MCF 10A (cell line): ENCODE measurements around the gene ZMYND8. TPM values are rescaled to one million over a fixed set of nuclear protein-coding genes. Genes with fewer than 3 reads are reported as not detected.

Experiments used
- BruUV-seq: library from RNA; stranded (reverse); fragments of 400-500 nt; replicated peaks from 2 replicates; lab custom pipeline; 2021; lab: Mats Ljungman, UMichigan
- CTCF ChIA-PET: fragments of 300-600 bp; sonication (Branson Sonifier 250); formaldehyde crosslinking; extraction: SDS; loops from one replicate; lab custom pipeline; 2021; ENCODE audit warnings: antibody characterized with exemption, inconsistent platforms; lab: Yijun Ruan, JAX
- POLR2A ChIA-PET: fragments of 300-600, 350-650 bp; sonication (Branson Sonifier 250); formaldehyde crosslinking; extraction: SDS; loops from one replicate; lab custom pipeline; 2020; ENCODE audit warnings: antibody characterized with exemption, inconsistent platforms; lab: Yijun Ruan, JAX
- DNase-seq: peaks from one replicate; pipeline ENCODE4 v3.0.0-alpha.2; 2018; ENCODE audit not compliant: unreplicated experiment
- H3K27ac Mint-ChIP-seq: one replicate; pipeline ENCODE4 v1.8.0; 2022; ENCODE audit warnings: mild to moderate bottlenecking, low read depth, mixed read lengths; ENCODE audit not compliant: unreplicated experiment
- H3K27me3 Mint-ChIP-seq: one replicate; pipeline ENCODE4 v1.8.0; 2022; ENCODE audit warnings: mixed read lengths; ENCODE audit not compliant: insufficient read depth, unreplicated experiment
- H3K36me3 Mint-ChIP-seq: one replicate; pipeline ENCODE4 v1.8.0; 2022; ENCODE audit warnings: mild to moderate bottlenecking, moderate library complexity, mixed read lengths; ENCODE audit not compliant: insufficient read depth, unreplicated experiment
- H3K4me1 Mint-ChIP-seq: one replicate; pipeline ENCODE4 v1.8.0; 2022; ENCODE audit warnings: mixed read lengths; ENCODE audit not compliant: insufficient read depth, unreplicated experiment
- H3K4me3 Mint-ChIP-seq: one replicate; pipeline ENCODE4 v1.8.0; 2022; ENCODE audit warnings: mild to moderate bottlenecking, moderate library complexity, mixed read lengths; ENCODE audit not compliant: unreplicated experiment
- H3K9me3 Mint-ChIP-seq: one replicate; pipeline ENCODE4 v1.8.0; 2022; ENCODE audit warnings: mixed read lengths; ENCODE audit not compliant: unreplicated experiment
- intact Hi-C: fragments of 100-400 bp; cut with micrococcal nuclease; formaldehyde crosslinking; loops from 2 replicates; pipeline ENCODE4 v1.14.1; 2022
- total RNA-seq: library from RNA; stranded (reverse); gene quantifications from 2 replicates; pipeline ENCODE4 v1.2.3, GENCODE V29; 2022
- TF ChIP-seq, protein P1 (sequence below): fragments of 200-600 bp; IDR thresholded peaks from one replicate; pipeline ENCODE4 v1.8.0; 2022; ENCODE audit warnings: antibody characterized with exemption, mild to moderate bottlenecking; ENCODE audit not compliant: unreplicated experiment

The ZMYND8 gene
- total RNA-seq, 1 experiment from 2014 or later: 127 TPM

DNA sequence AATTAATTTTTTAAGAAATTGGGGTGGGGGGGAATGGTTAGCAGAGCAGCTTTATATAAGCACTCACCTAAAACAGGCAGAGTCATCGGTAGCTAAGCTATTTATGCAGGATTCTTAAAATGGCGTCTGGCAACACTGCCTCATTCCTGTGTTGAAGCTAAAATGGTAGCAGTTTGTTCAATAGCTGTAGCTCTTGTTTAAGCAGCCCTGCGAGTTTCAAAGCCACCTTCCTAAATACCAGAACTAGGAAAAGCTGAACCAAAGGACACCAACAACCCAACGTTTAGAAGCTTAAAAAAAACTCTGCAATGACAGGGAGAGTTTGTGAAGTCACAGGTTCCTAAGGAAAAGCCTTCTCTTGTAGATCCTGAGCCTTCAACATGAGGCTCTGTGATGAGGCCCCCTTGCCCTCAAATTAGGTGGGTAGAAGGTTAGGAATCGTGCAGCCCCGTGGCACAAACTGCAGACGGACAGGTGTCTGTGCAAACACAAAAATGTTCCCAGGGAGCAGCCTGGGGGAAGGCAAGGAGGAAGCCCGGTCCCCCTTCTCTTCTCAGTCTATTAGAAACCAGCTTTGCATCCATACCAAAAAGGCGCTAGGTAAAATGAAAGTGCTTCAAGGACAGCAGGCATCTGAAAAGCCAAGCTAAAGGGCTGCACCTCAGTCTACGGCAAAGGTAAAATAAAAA, 4.7 kb downstream of the ZMYND8 start:
- ChIA-PET POLR2A (interaction anchor here (0.9 to 19.8 kb wide), 14 partner anchors 7 to 272 kb away, joined by 3 to 1977 read pairs (median 8); partner anchors contain the start of genes NCOA3 and ZMYND8), CTCF (interaction anchor here (0.5 to 5.7 kb wide), 8 partner anchors 30 to 112 kb away, joined by 3 to 37 read pairs (median 4); no protein-coding TSS in a partner anchor)
- intact Hi-C loops: no loop called here
- TF ChIP-seq, protein P1, sequence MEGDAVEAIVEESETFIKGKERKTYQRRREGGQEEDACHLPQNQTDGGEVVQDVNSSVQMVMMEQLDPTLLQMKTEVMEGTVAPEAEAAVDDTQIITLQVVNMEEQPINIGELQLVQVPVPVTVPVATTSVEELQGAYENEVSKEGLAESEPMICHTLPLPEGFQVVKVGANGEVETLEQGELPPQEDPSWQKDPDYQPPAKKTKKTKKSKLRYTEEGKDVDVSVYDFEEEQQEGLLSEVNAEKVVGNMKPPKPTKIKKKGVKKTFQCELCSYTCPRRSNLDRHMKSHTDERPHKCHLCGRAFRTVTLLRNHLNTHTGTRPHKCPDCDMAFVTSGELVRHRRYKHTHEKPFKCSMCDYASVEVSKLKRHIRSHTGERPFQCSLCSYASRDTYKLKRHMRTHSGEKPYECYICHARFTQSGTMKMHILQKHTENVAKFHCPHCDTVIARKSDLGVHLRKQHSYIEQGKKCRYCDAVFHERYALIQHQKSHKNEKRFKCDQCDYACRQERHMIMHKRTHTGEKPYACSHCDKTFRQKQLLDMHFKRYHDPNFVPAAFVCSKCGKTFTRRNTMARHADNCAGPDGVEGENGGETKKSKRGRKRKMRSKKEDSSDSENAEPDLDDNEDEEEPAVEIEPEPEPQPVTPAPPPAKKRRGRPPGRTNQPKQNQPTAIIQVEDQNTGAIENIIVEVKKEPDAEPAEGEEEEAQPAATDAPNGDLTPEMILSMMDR: no peak
- no peak overlapping the region for H3K4me3 Mint-ChIP-seq
- peaks cover 39% of the 10 kb centered on the region for H3K4me1 Mint-ChIP-seq
- BruUV-seq: no TSS peak
- no peak for DNase-seq
- H3K27me3 Mint-ChIP-seq: no peaks in the 10 kb centered on the region
- H3K36me3 Mint-ChIP-seq: peaks cover 6% of the 10 kb centered on the region
- H3K9me3 Mint-ChIP-seq: no peaks in the 10 kb centered on the region
- no peak overlapping the region for H3K27ac Mint-ChIP-seq

DNA sequence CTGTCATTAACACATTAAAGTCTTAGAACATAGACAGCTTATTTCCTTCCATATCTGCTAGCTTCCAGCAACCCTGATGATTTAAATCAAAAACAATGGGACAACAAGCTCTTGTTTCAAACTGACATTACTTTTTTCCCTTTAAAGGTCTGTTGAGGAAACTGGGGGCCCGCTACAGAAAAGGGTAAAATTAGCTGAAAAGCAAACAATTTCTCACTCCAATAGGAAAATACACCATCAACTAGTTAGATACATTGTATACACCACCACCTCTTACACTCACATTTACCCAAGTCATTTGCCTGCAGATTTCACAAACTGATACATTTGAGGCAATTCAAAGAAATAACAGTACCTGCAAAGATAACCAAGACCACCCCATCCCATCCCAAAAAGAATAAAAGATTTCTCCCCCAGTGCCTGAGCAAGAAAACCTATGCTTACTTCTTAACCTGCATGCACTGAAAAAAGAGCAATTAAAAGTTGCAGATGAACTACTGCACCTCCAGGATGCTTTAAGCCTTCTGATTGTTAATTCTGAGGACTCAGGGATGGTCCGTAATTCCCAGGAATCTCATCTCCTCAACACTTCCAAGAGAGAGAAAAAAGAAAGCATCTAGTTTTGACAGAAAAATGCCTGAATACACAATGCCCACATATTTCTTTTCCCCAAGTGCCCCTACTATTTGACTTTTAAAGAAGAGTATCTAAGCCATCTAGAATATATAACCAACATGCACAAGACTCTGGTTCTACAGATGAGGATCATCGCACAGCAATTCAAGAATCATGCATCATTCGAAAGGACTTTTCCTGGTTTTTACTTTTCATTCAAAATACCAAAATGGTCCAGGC, 5.6 kb downstream of the ZMYND8 start:
- Mint-ChIP-seq H3K36me3 (peaks cover 6% of the 10 kb centered on the region), H3K9me3 (no peaks in the 10 kb centered on the region), H3K27ac (no peak overlapping the region), H3K4me3 (no peak overlapping the region), H3K27me3 (no peaks in the 10 kb centered on the region), H3K4me1 (peaks cover 38% of the 10 kb centered on the region)
- CTCF ChIA-PET: interaction anchor here (0.5 to 5.7 kb wide), 14 partner anchors 8 to 113 kb away, joined by 3 to 37 read pairs (median 4); no protein-coding TSS in a partner anchor
- DNase-seq: no peak
- BruUV-seq: no TSS peak
- TF ChIP-seq, protein P1: no peak
- POLR2A ChIA-PET: interaction anchor here (0.6 to 19.8 kb wide), 16 partner anchors 8 to 299 kb away, joined by 3 to 1977 read pairs (median 6); partner anchors contain the start of genes NCOA3 and ZMYND8
- intact Hi-C loops: no loop called here

DNA sequence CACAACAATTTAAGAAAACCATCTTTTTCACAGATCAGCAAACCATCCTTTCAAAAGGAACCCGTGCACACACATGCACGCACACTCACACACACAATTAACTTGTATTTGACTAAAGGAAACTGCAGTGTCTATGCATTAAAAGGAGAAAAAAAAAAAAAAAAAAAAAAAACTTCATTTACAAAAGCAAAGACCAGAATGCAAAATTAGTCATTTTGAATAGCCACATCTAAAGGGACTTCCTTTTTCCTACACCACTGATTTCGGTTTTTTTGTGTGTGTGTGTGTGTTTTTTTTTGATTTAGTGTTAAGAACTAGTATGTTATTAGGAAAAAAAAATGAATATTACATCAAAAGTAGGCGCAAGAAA, 6.3 kb downstream of the ZMYND8 start:
- DNase-seq: no peak
- H3K4me3 Mint-ChIP-seq: no peak overlapping the region
- H3K9me3 Mint-ChIP-seq: no peaks in the 10 kb centered on the region
- TF ChIP-seq, protein P1: no peak
- intact Hi-C loops: no loop called here
- no peak overlapping the region for H3K27ac Mint-ChIP-seq
- BruUV-seq: no TSS peak
- CTCF ChIA-PET: interaction anchor here (0.5 to 4.5 kb wide), 9 partner anchors 9 to 78 kb away, joined by 3 to 20 read pairs (median 3); no protein-coding TSS in a partner anchor
- peaks cover 35% of the 10 kb centered on the region for H3K4me1 Mint-ChIP-seq
- peaks cover 5% of the 10 kb centered on the region for H3K36me3 Mint-ChIP-seq
- POLR2A ChIA-PET: interaction anchor here (0.6 to 19.8 kb wide), 10 partner anchors 9 to 1500 kb away, joined by 3 to 1977 read pairs (median 4); partner anchors contain the start of gene ZMYND8
- H3K27me3 Mint-ChIP-seq: no peaks in the 10 kb centered on the region
